GM21737 (cell line): ENCODE results near the gene PPP4C.

Source experiments
- ATAC-seq: cut with Tn5 transposase; IDR thresholded peaks from one replicate; pipeline ENCODE4 v1.9.1; 2021; ENCODE audit warnings: mild to moderate bottlenecking, moderate library complexity; ENCODE audit not compliant: unreplicated experiment

PPP4C gene

GRCh38 chr16:30054959-30055553 lies 20.7 kb upstream of the PPP4C start:
- ATAC-seq = no peak

GRCh38 chr16:30060346-30060745 lies 15.4 kb upstream of the PPP4C start:
- ATAC-seq = no peak

GRCh38 chr16:30060836-30061554 lies 14.8 kb upstream of the PPP4C start:
- no peak for ATAC-seq

- ATAC-seq = no peak
Measured at GRCh38 chr16:30063278-30063892, 12.4 kb upstream of the PPP4C start.

- ATAC-seq = peak; percentile 36
Measured at GRCh38 chr16:30063893-30064728, 11.7 kb upstream of the PPP4C start.

GRCh38 chr16:30064729-30065101 lies 11.1 kb upstream of the PPP4C start:
- no peak for ATAC-seq

GRCh38 chr16:30065102-30065942 lies 10.5 kb upstream of the PPP4C start, which contains the start of gene ALDOA:
TSS of gene ALDOA (plus strand) at chr16:30065760. CDS start at chr16:30066898, 1,138 bp downstream.
- ATAC-seq = peak; percentile 76

GRCh38 chr16:30065943-30066760 lies 9.6 kb upstream of the PPP4C start:
- no peak for ATAC-seq

GRCh38 chr16:30066761-30067583 lies 8.8 kb upstream of the PPP4C start:
- no peak for ATAC-seq

GRCh38 chr16:30067584-30067916 lies 8.2 kb upstream of the PPP4C start:
- no peak for ATAC-seq

- no peak for ATAC-seq
Measured at GRCh38 chr16:30068333-30068732, 7.5 kb upstream of the PPP4C start.

GRCh38 chr16:30068750-30069610 lies 6.8 kb upstream of the PPP4C start:
- ATAC-seq = no peak

- ATAC-seq = no peak
Measured at GRCh38 chr16:30069611-30070462, 6.0 kb upstream of the PPP4C start.

- no peak for ATAC-seq
Measured at GRCh38 chr16:30070490-30070889, 5.3 kb upstream of the PPP4C start.

- peak; percentile 33 for ATAC-seq
Measured at GRCh38 chr16:30076276-30076791, 540 bp downstream of the PPP4C start.

GRCh38 chr16:30077656-30078055 lies 1.9 kb downstream of the PPP4C start:
- ATAC-seq = no peak

- no peak for ATAC-seq
Measured at GRCh38 chr16:30078744-30079143, 3.0 kb downstream of the PPP4C start.
